8988T (cell line): Measurements from ENCODE around the gene RASGRP1.
A peak's percentile ranks its signal among the peaks of the same experiment; 100 is the strongest.
"Not testable (repeated sequence)": the region's sequence is repeated elsewhere in the genome, so short reads cannot be mapped to it uniquely, and the experiment has no call there.

Experiments used
- DNase-seq: peaks from one replicate; pipeline ENCODE4 v3.0.0; 2011

RASGRP1 gene

GRCh38 chr15:38564557-38565286, at the start of gene RASGRP1:
Gene RASGRP1, minus strand, starts transcription at chr15:38564814. Its CDS starts 186 bp downstream, at chr15:38564628.
- DNase-seq: peak; percentile 29

- no peak for DNase-seq
Observed at GRCh38 chr15:38613085-38613484, 48.5 kb upstream of the RASGRP1 start.

- DNase-seq: no peak
Observed at GRCh38 chr15:38612159-38612863, 47.7 kb upstream of the RASGRP1 start.

- no peak for DNase-seq
Observed at GRCh38 chr15:38611228-38611627, 46.6 kb upstream of the RASGRP1 start.

GRCh38 chr15:38610748-38611147, 46.1 kb upstream of the RASGRP1 start:
- DNase-seq: no peak

GRCh38 chr15:38609097-38609738, 44.6 kb upstream of the RASGRP1 start:
- no peak for DNase-seq

- DNase-seq: no peak
Observed at GRCh38 chr15:38608682-38609081, 44.1 kb upstream of the RASGRP1 start.

GRCh38 chr15:38605744-38606143, 41.1 kb upstream of the RASGRP1 start:
- DNase-seq: no peak

- DNase-seq: no peak
Observed at GRCh38 chr15:38603672-38604071, 39.1 kb upstream of the RASGRP1 start.

- no peak for DNase-seq
Observed at GRCh38 chr15:38602910-38603670, 38.5 kb upstream of the RASGRP1 start.

GRCh38 chr15:38600236-38600635, 35.6 kb upstream of the RASGRP1 start:
- no peak for DNase-seq

GRCh38 chr15:38598749-38599148, 34.1 kb upstream of the RASGRP1 start:
- no peak for DNase-seq

GRCh38 chr15:38597219-38597800, 32.7 kb upstream of the RASGRP1 start:
- no peak for DNase-seq

GRCh38 chr15:38593524-38593923, 28.9 kb upstream of the RASGRP1 start:
- DNase-seq: no peak

- DNase-seq: no peak
Observed at GRCh38 chr15:38589502-38589901, 24.9 kb upstream of the RASGRP1 start.

GRCh38 chr15:38588672-38589071, 24.1 kb upstream of the RASGRP1 start:
- DNase-seq: no peak

GRCh38 chr15:38587214-38587613, 22.6 kb upstream of the RASGRP1 start:
- DNase-seq: no peak

GRCh38 chr15:38586005-38586404, 21.4 kb upstream of the RASGRP1 start:
- not testable (repeated sequence) for DNase-seq

GRCh38 chr15:38578626-38579025, 14.0 kb upstream of the RASGRP1 start:
- no peak for DNase-seq

GRCh38 chr15:38577424-38577987, 12.9 kb upstream of the RASGRP1 start:
- no peak for DNase-seq

GRCh38 chr15:38576837-38577236, 12.2 kb upstream of the RASGRP1 start:
- no peak for DNase-seq

GRCh38 chr15:38576261-38576660, 11.6 kb upstream of the RASGRP1 start:
- no peak for DNase-seq
